Naive thymus-derived CD4-positive, alpha-beta T cell (primary cell): Measurements from ENCODE around the gene MAMSTR. TPM values are rescaled to one million over a fixed set of nuclear protein-coding genes. Genes with fewer than 3 reads are reported as not detected.

ENCODE experiments used
- ATAC-seq: fragments of 150-1000 bp; cut with Tn5 transposase; 2 replicates; pipeline ENCODE4 v1.10.0; 2021; ENCODE audit warnings: mild to moderate bottlenecking, moderate library complexity
- CTCF ChIA-PET: fragments of 350-600 bp; sonication (Branson Sonifier 250); formaldehyde crosslinking; loops from one replicate; lab custom pipeline; 2021; ENCODE audit warnings: antibody characterized with exemption; lab: Charles Lee
- POLR2A ChIA-PET: fragments of 350-600 bp; sonication (Branson Sonifier 250); formaldehyde crosslinking; loops from one replicate; lab custom pipeline; 2021; ENCODE audit warnings: antibody characterized with exemption, inconsistent platforms; lab: Charles Lee
- DNase-seq, 9 donors: peaks; one replicate each; pipeline versions ENCODE4 v3.0.0 to v3.0.0-alpha.2; 2020 to 2022; ENCODE audit warnings: mixed read lengths in 1 of 9
- H3K27ac ChIP-seq: one replicate; pipeline ENCODE4 v1.7.0; 2013; ENCODE audit warnings: mild to moderate bottlenecking, low read depth, low read length, moderate library complexity
- H3K27me3 ChIP-seq, 2 donors: one replicate each; pipeline ENCODE4 v1.7.0; 2013; ENCODE audit warnings: low read length in 2 of 2, mild to moderate bottlenecking in 2 of 2, moderate library complexity in 2 of 2; ENCODE audit not compliant: control insufficient read depth in 2 of 2, insufficient read depth in 2 of 2
- H3K36me3 ChIP-seq, 3 experiments: 1 replicate in 2 of 3; 2 replicates in 1 of 3; pipeline ENCODE4 v1.7.0; 2013; ENCODE audit warnings: low read length in 3 of 3, mild to moderate bottlenecking in 3 of 3, moderate library complexity in 1 of 3; ENCODE audit not compliant: insufficient read depth in 3 of 3, control insufficient read depth in 2 of 3
- H3K4me1 ChIP-seq, 2 donors: one replicate each; pipeline ENCODE4 v1.7.0; 2013; ENCODE audit warnings: low read length in 2 of 2, mild to moderate bottlenecking in 2 of 2, moderate library complexity in 1 of 2; ENCODE audit not compliant: control insufficient read depth in 2 of 2, insufficient read depth in 2 of 2
- H3K4me3 ChIP-seq: 2 replicates; pipeline ENCODE4 v1.7.0; 2013; ENCODE audit warnings: mild to moderate bottlenecking, low read length
- H3K9me3 ChIP-seq, 3 experiments: 1 replicate in 2 of 3; 2 replicates in 1 of 3; pipeline ENCODE4 v1.7.0; 2013; ENCODE audit warnings: low read length in 3 of 3; ENCODE audit not compliant: control insufficient read depth in 2 of 3
- H3K27ac Mint-ChIP-seq, 9 donors: one replicate each; pipeline ENCODE4 v1.8.0; 2020 to 2022; ENCODE audit warnings: mixed read lengths in 9 of 9, mild to moderate bottlenecking in 8 of 9, moderate library complexity in 5 of 9, inconsistent platforms in 2 of 9
- H3K27me3 Mint-ChIP-seq, 5 donors: one replicate each; pipeline ENCODE4 v1.8.0; 2021 to 2022; ENCODE audit warnings: mixed read lengths in 5 of 5, mild to moderate bottlenecking in 1 of 5
- H3K36me3 Mint-ChIP-seq, 5 donors: one replicate each; pipeline ENCODE4 v1.8.0; 2020 to 2022; ENCODE audit warnings: mixed read lengths in 5 of 5, mild to moderate bottlenecking in 3 of 5, inconsistent platforms in 1 of 5
- H3K4me1 Mint-ChIP-seq, 7 donors: one replicate each; pipeline ENCODE4 v1.8.0; 2020 to 2022; ENCODE audit warnings: mixed read lengths in 7 of 7, mild to moderate bottlenecking in 3 of 7, inconsistent platforms in 1 of 7
- H3K4me3 Mint-ChIP-seq, 10 donors: one replicate each; pipeline ENCODE4 v1.8.0; 2020 to 2022; ENCODE audit warnings: mild to moderate bottlenecking in 10 of 10, mixed read lengths in 10 of 10, moderate library complexity in 6 of 10, inconsistent platforms in 2 of 10
- H3K9me3 Mint-ChIP-seq, 11 donors: one replicate each; pipeline ENCODE4 v1.8.0; 2020 to 2022; ENCODE audit warnings: mixed read lengths in 11 of 11, mild to moderate bottlenecking in 4 of 11, inconsistent platforms in 1 of 11, moderate library complexity in 1 of 11
- intact Hi-C, 2 donors: fragments of 100-400 bp; cut with micrococcal nuclease; formaldehyde crosslinking; loops; one replicate each; pipeline ENCODE4 v1.15.1; 2023
- polyA plus RNA-seq, 2 donors: library from polyadenylated mRNA; unstranded; fragments of 300-500 nt; fragmentation: Illumina TruSeq; gene quantifications; one replicate each; pipeline ENCODE4 v1.2.3, GENCODE V29; 2021
- total RNA-seq, 6 experiments: library from RNA in 5 of 6; stranded (reverse) in 5 of 6; gene quantifications; 1 replicate in 5 of 6; 2 replicates in 1 of 6; pipeline ENCODE4 v1.2.3 and lab custom pipeline; 2021 to 2026

Gene MAMSTR
- total and polyA plus RNA-seq, 7 experiments from 2014 or later, result 0.25 to 2.1 (median 0.87) TPM

- Mint-ChIP-seq H3K27me3 (no peaks in the 10 kb centered on the region), H3K36me3 (peaks cover 0 to 5% (median 0%) of the 10 kb centered on the region in 5 donors), H3K9me3 (peaks cover 0 to 11% (median 0%) of the 10 kb centered on the region in 11 donors), H3K4me3 (no peak overlapping the region), H3K4me1 (peaks cover 5 to 12% (median 6%) of the 10 kb centered on the region in 7 donors), H3K27ac (no peak overlapping the region)
- Histone ChIP-seq H3K4me1 (peaks cover 6 to 7% of the 10 kb centered on the region in 2 donors), H3K27ac (no peak overlapping the region), H3K9me3 (no peaks in the 10 kb centered on the region), H3K4me3 (no peak overlapping the region), H3K27me3 (no peaks in the 10 kb centered on the region), H3K36me3 (no peaks in the 10 kb centered on the region)
- intact Hi-C loops, result no loop called here
- ATAC-seq (no peak), DNase-seq (no peak)
- ChIA-PET POLR2A (no interaction called here), CTCF (no interaction called here)
Observed at GRCh38 chr19:48665786-48666185, 53.7 kb downstream of the MAMSTR start.

DNA sequence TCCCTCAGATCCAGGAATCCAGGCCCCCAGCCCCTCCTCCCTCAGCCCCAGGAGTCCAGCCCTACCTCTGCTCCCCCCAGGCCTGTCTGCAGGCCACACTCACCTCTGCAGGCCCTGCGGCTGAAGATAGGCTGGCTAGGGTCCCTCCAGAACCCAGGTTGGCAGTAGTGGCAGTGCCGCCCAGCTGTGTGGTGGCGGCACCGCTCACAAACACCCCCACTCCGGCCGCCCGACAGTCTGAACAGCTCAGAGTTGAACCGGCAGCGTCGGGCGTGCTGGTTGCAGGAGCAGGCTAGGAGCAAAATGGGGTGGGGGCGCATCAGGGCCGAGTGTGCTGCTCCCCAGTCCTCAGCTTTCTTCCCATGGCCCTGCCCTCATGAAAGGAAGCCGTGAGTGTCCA lies 55.0 kb downstream of the MAMSTR start:
- Histone ChIP-seq H3K36me3 (no peaks in the 10 kb centered on the region), H3K27ac (no peak overlapping the region), H3K9me3 (no peaks in the 10 kb centered on the region), H3K4me1 (peaks cover 6 to 9% of the 10 kb centered on the region in 2 donors), H3K27me3 (no peaks in the 10 kb centered on the region), H3K4me3 (no peak overlapping the region)
- no peaks in the 10 kb centered on the region for H3K27me3 Mint-ChIP-seq
- H3K4me1 Mint-ChIP-seq, result peaks cover 7 to 12% (median 8%) of the 10 kb centered on the region in 7 donors
- no peak for ATAC-seq
- H3K36me3 Mint-ChIP-seq, result peaks cover 0 to under 1% (median 0%) of the 10 kb centered on the region in 5 donors
- POLR2A ChIA-PET, result interaction anchor here (0.5 kb wide), 1 partner anchor 19 kb away, joined by 3 read pairs; no protein-coding TSS in a partner anchor
- no peak for DNase-seq
- intact Hi-C loops, result loop anchor here in 1 of 2 donors (5.0 kb wide), 1 partner anchor 73 kb away; no protein-coding TSS in a partner anchor
- H3K4me3 Mint-ChIP-seq, result no peak overlapping the region
- peaks cover 0 to 6% (median 0%) of the 10 kb centered on the region in 11 donors for H3K9me3 Mint-ChIP-seq
- CTCF ChIA-PET, result interaction anchor here (0.6 kb wide), 1 partner anchor 10 kb away, joined by 4 read pairs; no protein-coding TSS in a partner anchor
- H3K27ac Mint-ChIP-seq, result no peak overlapping the region

DNA sequence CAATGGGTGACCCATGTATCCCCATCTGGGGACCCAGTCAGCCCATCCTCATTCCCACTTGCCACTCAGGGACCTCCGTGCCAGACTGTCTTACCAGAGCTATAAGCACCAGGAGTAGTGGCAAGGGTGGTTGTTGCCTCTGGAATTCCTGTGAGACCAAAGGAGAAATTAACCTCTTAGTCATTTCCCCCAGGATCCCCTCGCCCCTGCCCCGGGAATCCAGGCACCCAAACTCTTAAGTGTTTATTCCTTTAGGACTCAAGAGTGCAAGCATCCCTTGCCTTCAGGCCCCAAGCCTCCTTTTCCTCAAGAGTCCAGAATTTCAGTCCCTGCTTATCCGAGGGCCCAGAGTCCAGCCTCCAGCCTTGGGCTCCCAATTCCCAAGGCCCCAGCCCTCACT lies 55.9 kb downstream of the MAMSTR start:
- ChIA-PET POLR2A (no interaction called here), CTCF (no interaction called here)
- Mint-ChIP-seq H3K4me1 (peaks cover 7 to 12% (median 10%) of the 10 kb centered on the region in 7 donors), H3K36me3 (no peaks in the 10 kb centered on the region), H3K27ac (no peak overlapping the region), H3K4me3 (no peak overlapping the region), H3K9me3 (peaks cover 0 to under 1% (median 0%) of the 10 kb centered on the region in 11 donors), H3K27me3 (peaks cover 0 to 4% (median 0%) of the 10 kb centered on the region in 5 donors)
- H3K4me3 ChIP-seq, result no peak overlapping the region
- no peak overlapping the region for H3K27ac ChIP-seq
- H3K27me3 ChIP-seq, result no peaks in the 10 kb centered on the region
- ATAC-seq (no peak), DNase-seq (no peak)
- H3K36me3 ChIP-seq, result no peaks in the 10 kb centered on the region
- intact Hi-C loops, result loop anchor here in 1 of 2 donors (5.0 kb wide), 1 partner anchor 74 kb away; no protein-coding TSS in a partner anchor
- no peaks in the 10 kb centered on the region for H3K9me3 ChIP-seq
- peaks cover 6 to 9% of the 10 kb centered on the region in 2 donors for H3K4me1 ChIP-seq

Other genes with a start within 250 kb of the MAMSTR start
- 10 to 100 TPM in 4 of 5 experiments, 1 to 10 TPM in 1; 5.3 to 21.4 (median 19.2) TPM for gene LMTK3, start 207.9 kb downstream of the MAMSTR start, total RNA-seq
- gene LMTK3, start 207.9 kb downstream of the MAMSTR start, polyA plus RNA-seq, result under 1 TPM in 1 of 2 donors, not detected in 1; 0.03 TPM
- gene SULT2B1, start 167.6 kb downstream of the MAMSTR start, total RNA-seq, result not detected
- gene SULT2B1, start 167.6 kb downstream of the MAMSTR start, polyA plus RNA-seq, result under 1 TPM in 1 of 2 donors, not detected in 1; 0.41 TPM
- not detected for gene SPACA4, start 113.0 kb downstream of the MAMSTR start, total RNA-seq
- gene SPACA4, start 113.0 kb downstream of the MAMSTR start, polyA plus RNA-seq, result not detected
- gene FAM83E, start 104.6 kb downstream of the MAMSTR start, total RNA-seq, result 1 to 10 TPM in 3 of 5 experiments, under 1 TPM in 1, not detected in 1; 0.80 to 3.7 (median 2.9) TPM
- under 1 TPM in 1 of 2 donors, not detected in 1; 0.66 TPM for gene FAM83E, start 104.6 kb downstream of the MAMSTR start, polyA plus RNA-seq
- 1,000 to 10,000 TPM; 1,570 to 2,826 (median 2,745) TPM for gene RPL18, start 100.5 kb downstream of the MAMSTR start, total RNA-seq
- gene RPL18, start 100.5 kb downstream of the MAMSTR start, polyA plus RNA-seq, result 1,000 to 10,000 TPM; 2,813 to 2,817 TPM
- gene SPHK2, start 100.2 kb downstream of the MAMSTR start, total RNA-seq, result 10 to 100 TPM; 20.1 to 34.7 (median 30.5) TPM
- 10 to 100 TPM; 11.2 to 11.7 TPM for gene SPHK2, start 100.2 kb downstream of the MAMSTR start, polyA plus RNA-seq
- 10 to 100 TPM; 11.9 to 79.9 (median 33.2) TPM for gene DBP, start 82.3 kb downstream of the MAMSTR start, total RNA-seq
- 100 to 1,000 TPM in 1 of 2 donors, 10 to 100 TPM in 1; 61.7 to 130 TPM for gene DBP, start 82.3 kb downstream of the MAMSTR start, polyA plus RNA-seq
- 10 to 100 TPM in 4 of 5 experiments, 1 to 10 TPM in 1; 7.5 to 20.5 (median 12.5) TPM for gene CA11, start 73.5 kb downstream of the MAMSTR start, total RNA-seq
- gene CA11, start 73.5 kb downstream of the MAMSTR start, polyA plus RNA-seq, result 1 to 10 TPM; 6.3 to 8.0 TPM
- gene NTN5, start 46.7 kb downstream of the MAMSTR start, total RNA-seq, result 1 to 10 TPM in 4 of 5 experiments, under 1 TPM in 1; 0.99 to 5.9 (median 3.0) TPM
- under 1 TPM; 0.41 to 0.59 TPM for gene NTN5, start 46.7 kb downstream of the MAMSTR start, polyA plus RNA-seq
- gene FUT2, start 23.8 kb downstream of the MAMSTR start, total RNA-seq, result not detected
- gene FUT2, start 23.8 kb downstream of the MAMSTR start, polyA plus RNA-seq, result under 1 TPM; 0.09 to 0.78 TPM
- gene RASIP1, start 20.9 kb upstream of the MAMSTR start, total RNA-seq, result under 1 TPM in 2 of 5 experiments, not detected in 3; 0.12 to 0.21 TPM
- under 1 TPM; 0.12 to 0.65 TPM for gene RASIP1, start 20.9 kb upstream of the MAMSTR start, polyA plus RNA-seq
- gene IZUMO1, start 27.2 kb upstream of the MAMSTR start, total RNA-seq, result not detected
- gene IZUMO1, start 27.2 kb upstream of the MAMSTR start, polyA plus RNA-seq, result not detected
- gene FUT1, start 32.9 kb upstream of the MAMSTR start, total RNA-seq, result under 1 TPM in 1 of 5 experiments, not detected in 4; 0.17 TPM
- not detected for gene FUT1, start 32.9 kb upstream of the MAMSTR start, polyA plus RNA-seq
- not detected for gene FGF21, start 35.8 kb upstream of the MAMSTR start, total RNA-seq
- gene FGF21, start 35.8 kb upstream of the MAMSTR start, polyA plus RNA-seq, result not detected
- 10 to 100 TPM; 16.7 to 53.1 (median 22.5) TPM for gene BCAT2, start 91.3 kb upstream of the MAMSTR start, total RNA-seq
- gene BCAT2, start 91.3 kb upstream of the MAMSTR start, polyA plus RNA-seq, result 10 to 100 TPM; 25.5 to 30.9 TPM
- 1 to 10 TPM in 2 of 5 experiments, under 1 TPM in 2, not detected in 1; 0.38 to 2.9 (median 1.2) TPM for gene HSD17B14, start 116.8 kb upstream of the MAMSTR start, total RNA-seq
- 1 to 10 TPM in 1 of 2 donors, under 1 TPM in 1; 0.66 to 1.7 TPM for gene HSD17B14, start 116.8 kb upstream of the MAMSTR start, polyA plus RNA-seq
- 1 to 10 TPM; 2.1 to 7.4 (median 4.0) TPM for gene PLEKHA4, start 148.9 kb upstream of the MAMSTR start, total RNA-seq
- gene PLEKHA4, start 148.9 kb upstream of the MAMSTR start, polyA plus RNA-seq, result 1 to 10 TPM; 2.6 to 5.6 TPM
- 1,000 to 10,000 TPM in 1 of 5 experiments, 100 to 1,000 TPM in 1, 10 to 100 TPM in 3; 31.5 to 1,030 (median 71.9) TPM for gene PPP1R15A, start 152.7 kb upstream of the MAMSTR start, total RNA-seq
- gene PPP1R15A, start 152.7 kb upstream of the MAMSTR start, polyA plus RNA-seq, result 10 to 100 TPM; 23.0 to 29.8 TPM
- not detected for gene TULP2, start 179.0 kb upstream of the MAMSTR start, total RNA-seq
- not detected for gene TULP2, start 179.0 kb upstream of the MAMSTR start, polyA plus RNA-seq
- 100 to 1,000 TPM; 128 to 252 (median 142) TPM for gene NUCB1, start 180.6 kb upstream of the MAMSTR start, total RNA-seq
- 100 to 1,000 TPM in 1 of 2 donors, 10 to 100 TPM in 1; 70.5 to 150 TPM for gene NUCB1, start 180.6 kb upstream of the MAMSTR start, polyA plus RNA-seq
- 1 to 10 TPM; 1.1 to 1.7 (median 1.3) TPM for gene DHDH, start 214.0 kb upstream of the MAMSTR start, total RNA-seq
- 1 to 10 TPM; 1.0 to 2.7 TPM for gene DHDH, start 214.0 kb upstream of the MAMSTR start, polyA plus RNA-seq
- 100 to 1,000 TPM in 3 of 5 experiments, 10 to 100 TPM in 2; 78.7 to 355 (median 122) TPM for gene BAX, start 235.2 kb upstream of the MAMSTR start, total RNA-seq
- gene BAX, start 235.2 kb upstream of the MAMSTR start, polyA plus RNA-seq, result 10 to 100 TPM; 49.1 to 66.3 TPM
- gene FTL, start 245.6 kb upstream of the MAMSTR start, total RNA-seq, result 1,000 to 10,000 TPM in 4 of 5 experiments, 100 to 1,000 TPM in 1; 888 to 1,929 (median 1,286) TPM
- gene FTL, start 245.6 kb upstream of the MAMSTR start, polyA plus RNA-seq, result 1,000 to 10,000 TPM; 3,820 to 4,967 TPM